Measurements from ENCODE around the gene CYTH3. TPM values are rescaled to one million over a fixed set of nuclear protein-coding genes. Genes with fewer than 3 reads are reported as not detected.

The CYTH3 gene
- total and polyA plus RNA-seq, 8 donors: 3.4 to 12.5 (median 4.5) TPM

- Histone ChIP-seq H3K9me3 (no peaks in the 10 kb centered on the region), H3K27me3 (no peaks in the 10 kb centered on the region), H3K4me1 (no peaks in the 10 kb centered on the region), H3K4me3 (no peak overlapping the region), H3K27ac (no peak overlapping the region), H3K36me3 (no peaks in the 10 kb centered on the region)
- intact Hi-C loops (cut with DNase I): no loop called here
- no peak for DNase-seq
- TF ChIP-seq, protein P1, sequence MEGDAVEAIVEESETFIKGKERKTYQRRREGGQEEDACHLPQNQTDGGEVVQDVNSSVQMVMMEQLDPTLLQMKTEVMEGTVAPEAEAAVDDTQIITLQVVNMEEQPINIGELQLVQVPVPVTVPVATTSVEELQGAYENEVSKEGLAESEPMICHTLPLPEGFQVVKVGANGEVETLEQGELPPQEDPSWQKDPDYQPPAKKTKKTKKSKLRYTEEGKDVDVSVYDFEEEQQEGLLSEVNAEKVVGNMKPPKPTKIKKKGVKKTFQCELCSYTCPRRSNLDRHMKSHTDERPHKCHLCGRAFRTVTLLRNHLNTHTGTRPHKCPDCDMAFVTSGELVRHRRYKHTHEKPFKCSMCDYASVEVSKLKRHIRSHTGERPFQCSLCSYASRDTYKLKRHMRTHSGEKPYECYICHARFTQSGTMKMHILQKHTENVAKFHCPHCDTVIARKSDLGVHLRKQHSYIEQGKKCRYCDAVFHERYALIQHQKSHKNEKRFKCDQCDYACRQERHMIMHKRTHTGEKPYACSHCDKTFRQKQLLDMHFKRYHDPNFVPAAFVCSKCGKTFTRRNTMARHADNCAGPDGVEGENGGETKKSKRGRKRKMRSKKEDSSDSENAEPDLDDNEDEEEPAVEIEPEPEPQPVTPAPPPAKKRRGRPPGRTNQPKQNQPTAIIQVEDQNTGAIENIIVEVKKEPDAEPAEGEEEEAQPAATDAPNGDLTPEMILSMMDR (IDR thresholded peaks at IDR 0.05): no peak
- ATAC-seq: no peak
- WGBS, 2 donors: 88 to 90% methylated on average over 1 of the region's 1 CpG
- no peak for FAIRE-seq
These were observed 139.2 kb downstream of the CYTH3 start for GRCh38 chr7:6133249-6133648.

GRCh38 chr7:6130007-6130587, 142.3 kb downstream of the CYTH3 start:
- no peak overlapping the region for H3K4me3 ChIP-seq
- FAIRE-seq: no peak
- no peak for ATAC-seq
- H3K4me1 ChIP-seq: no peaks in the 10 kb centered on the region
- TF ChIP-seq, protein P1 (IDR thresholded peaks at IDR 0.05): no peak
- no peaks in the 10 kb centered on the region for H3K27me3 ChIP-seq
- no peaks in the 10 kb centered on the region for H3K36me3 ChIP-seq
- no peak overlapping the region for H3K27ac ChIP-seq
- no peak for DNase-seq
- H3K9me3 ChIP-seq: no peaks in the 10 kb centered on the region
- intact Hi-C loops (cut with DNase I): no loop called here
- 86 to 93% methylated on average over 10 of the region's 10 CpGs for WGBS, 2 donors

GRCh38 chr7:6128205-6128604, 144.2 kb downstream of the CYTH3 start:
- no peak for FAIRE-seq
- Histone ChIP-seq H3K27me3 (no peaks in the 10 kb centered on the region), H3K9me3 (no peaks in the 10 kb centered on the region), H3K4me1 (no peaks in the 10 kb centered on the region), H3K36me3 (peaks cover 0 to 6% (median 0%) of the 10 kb centered on the region in 3 donors), H3K4me3 (no peak overlapping the region), H3K27ac (no peak overlapping the region)
- no peak for ATAC-seq
- TF ChIP-seq, protein P1 (IDR thresholded peaks at IDR 0.05): no peak
- DNase-seq: no peak
- WGBS, 2 donors: 90 to 97% methylated on average over 3 of the region's 3 CpGs
- intact Hi-C loops (cut with DNase I): no loop called here

DNA sequence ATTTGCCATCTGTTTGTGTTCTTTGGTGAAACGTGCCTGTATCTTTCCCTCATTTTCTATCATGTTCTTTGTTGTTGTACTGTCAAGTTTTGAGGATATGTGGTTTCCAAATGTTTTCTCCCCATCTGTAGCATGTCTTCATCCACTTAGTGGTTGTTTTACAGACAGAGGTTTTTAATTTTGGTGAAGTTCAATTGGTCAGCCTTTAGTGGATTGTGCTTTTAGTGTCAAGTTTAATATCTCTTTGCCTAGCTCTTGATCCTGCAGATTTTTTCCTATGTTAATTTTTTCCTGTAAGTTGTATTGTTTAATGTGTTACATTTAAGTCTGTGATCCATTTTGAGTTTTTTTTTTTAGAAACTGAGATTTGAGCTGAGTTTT, 145.3 kb downstream of the CYTH3 start:
- Histone ChIP-seq H3K9me3 (no peaks in the 10 kb centered on the region), H3K27me3 (no peaks in the 10 kb centered on the region), H3K4me1 (no peaks in the 10 kb centered on the region), H3K27ac (no peak overlapping the region), H3K4me3 (no peak overlapping the region), H3K36me3 (peaks cover 0 to 14% (median 3%) of the 10 kb centered on the region in 3 donors)
- FAIRE-seq: no peak
- DNase-seq: no peak
- intact Hi-C loops (cut with DNase I): no loop called here
- 42 to 50% methylated on average over 1 of the region's 1 CpG for WGBS, 2 donors
- no peak for ATAC-seq
- TF ChIP-seq, protein P1 (IDR thresholded peaks at IDR 0.05): no peak

GRCh38 chr7:6123843-6124242, 148.6 kb downstream of the CYTH3 start:
- DNase-seq (no peak), ATAC-seq (no peak), FAIRE-seq (no peak)
- H3K36me3 ChIP-seq: peaks cover 3 to 15% (median 5%) of the 10 kb centered on the region in 3 donors
- 98 to 99% methylated on average over 8 of the region's 8 CpGs for WGBS, 2 donors
- TF ChIP-seq, protein P1 (IDR thresholded peaks at IDR 0.05): no peak
- H3K9me3 ChIP-seq: no peaks in the 10 kb centered on the region
- intact Hi-C loops (cut with DNase I): no loop called here
- no peaks in the 10 kb centered on the region for H3K4me1 ChIP-seq
- H3K27ac ChIP-seq: no peak overlapping the region
- H3K27me3 ChIP-seq: no peaks in the 10 kb centered on the region
- no peak overlapping the region for H3K4me3 ChIP-seq
